Caco-2 (cell line): Measurements from ENCODE around the gene EDN2. TPM values are rescaled to one million over a fixed set of nuclear protein-coding genes. Genes with fewer than 3 reads are reported as not detected.

Experiments
- BruUV-seq: library from RNA; stranded (reverse); fragments of 400-500 nt; replicated peaks from 2 replicates; lab custom pipeline; 2021; lab: Mats Ljungman, UMichigan
- CTCF ChIA-PET: fragments of 300-600 bp; sonication (Branson Sonifier 250); formaldehyde crosslinking; loops from one replicate; lab custom pipeline; 2022; ENCODE audit warnings: antibody characterized with exemption; lab: Charles Lee
- POLR2A ChIA-PET: fragments of 300-600 bp; sonication (Branson Sonifier 250); formaldehyde crosslinking; loops from one replicate; lab custom pipeline; 2022; ENCODE audit warnings: antibody characterized with exemption; lab: Charles Lee
- DNase-seq, 2 experiments: peaks; one replicate each; pipeline versions ENCODE4 v3.0.0 to v3.0.0-alpha.2; 2020 to 2022
- H3K27me3 ChIP-seq: replicated peaks from 2 replicates; pipeline ENCODE4 v1.6.0; 2011; ENCODE audit warnings: low read length; ENCODE audit not compliant: control insufficient read depth, insufficient read depth
- H3K36me3 ChIP-seq: 2 replicates; pipeline ENCODE4 v1.5.1; 2011; ENCODE audit warnings: low read length; ENCODE audit not compliant: control insufficient read depth, insufficient read depth
- H3K4me1 ChIP-seq: fragments of 250-450 bp; sonication (Bioruptor Pico); 2 replicates; pipeline ENCODE4 v1.5.1; 2020; ENCODE audit warnings: mild to moderate bottlenecking
- H3K4me3 ChIP-seq: 2 replicates; pipeline ENCODE4 v1.5.1; 2011; ENCODE audit warnings: low read depth, mild to moderate bottlenecking, control low read depth, low read length
- H3K9me3 ChIP-seq: fragments of 250-450 bp; sonication (Bioruptor Pico); 2 replicates; pipeline ENCODE4 v1.5.1; 2020; ENCODE audit warnings: mild to moderate bottlenecking, moderate library complexity
- H3K27ac Mint-ChIP-seq: one replicate; pipeline ENCODE4 v1.8.0; 2022; ENCODE audit warnings: mixed read lengths; ENCODE audit not compliant: unreplicated experiment
- H3K27me3 Mint-ChIP-seq: one replicate; pipeline ENCODE4 v1.8.0; 2022; ENCODE audit warnings: mixed read lengths; ENCODE audit not compliant: insufficient read depth, unreplicated experiment
- H3K36me3 Mint-ChIP-seq: one replicate; pipeline ENCODE4 v1.8.0; 2022; ENCODE audit warnings: mild to moderate bottlenecking, mixed read lengths; ENCODE audit not compliant: insufficient read depth, unreplicated experiment
- H3K4me1 Mint-ChIP-seq: one replicate; pipeline ENCODE4 v1.8.0; 2022; ENCODE audit warnings: low read depth, mixed read lengths; ENCODE audit not compliant: unreplicated experiment
- H3K4me3 Mint-ChIP-seq: one replicate; pipeline ENCODE4 v1.8.0; 2022; ENCODE audit warnings: mild to moderate bottlenecking, moderate library complexity, mixed read lengths; ENCODE audit not compliant: unreplicated experiment
- H3K9me3 Mint-ChIP-seq: one replicate; pipeline ENCODE4 v1.8.0; 2022; ENCODE audit warnings: mixed read lengths; ENCODE audit not compliant: unreplicated experiment
- intact Hi-C: fragments of 100-400 bp; cut with micrococcal nuclease; formaldehyde crosslinking; loops from one replicate; pipeline ENCODE4 v1.10.0; 2022; ENCODE audit not compliant: unreplicated experiment
- total RNA-seq: library from RNA; stranded (reverse); gene quantifications from 2 replicates; pipeline ENCODE4 v1.2.3, GENCODE V29; 2022
- TF ChIP-seq, protein P1 (sequence below), 2 experiments: fragments of 200-600 bp in 1 of 2; IDR thresholded peaks; 1 replicate in 1 of 2; 2 replicates in 1 of 2; pipeline versions ENCODE4 v1.5.1 to v1.8.0; 2011 to 2022; ENCODE audit warnings: antibody characterized with exemption in 1 of 2, control low read depth in 1 of 2, inconsistent platforms in 1 of 2, low read depth in 1 of 2, low read length in 1 of 2, mild to moderate bottlenecking in 1 of 2, moderate library complexity in 1 of 2; ENCODE audit not compliant: insufficient read depth in 1 of 2, severe bottlenecking in 1 of 2, unreplicated experiment in 1 of 2

Gene EDN2
- total RNA-seq, 1 experiment from 2014 or later = not detected

GRCh38 chr1:41509270-41509671 is 24.8 kb upstream of the EDN2 start:
- H3K9me3 Mint-ChIP-seq = no peaks in the 10 kb centered on the region
- ChIA-PET CTCF (no interaction called here), POLR2A (no interaction called here)
- no peaks in the 10 kb centered on the region for H3K9me3 ChIP-seq
- no peak overlapping the region for H3K27ac Mint-ChIP-seq
- no peaks in the 10 kb centered on the region for H3K27me3 Mint-ChIP-seq
- intact Hi-C loops = no loop called here
- H3K4me3 Mint-ChIP-seq = no peak overlapping the region
- no peaks in the 10 kb centered on the region for H3K36me3 Mint-ChIP-seq
- DNase-seq = no peak
- no TSS peak for BruUV-seq
- no peak overlapping the region for H3K4me3 ChIP-seq
- H3K27me3 ChIP-seq = no peaks in the 10 kb centered on the region
- TF ChIP-seq, protein P1, sequence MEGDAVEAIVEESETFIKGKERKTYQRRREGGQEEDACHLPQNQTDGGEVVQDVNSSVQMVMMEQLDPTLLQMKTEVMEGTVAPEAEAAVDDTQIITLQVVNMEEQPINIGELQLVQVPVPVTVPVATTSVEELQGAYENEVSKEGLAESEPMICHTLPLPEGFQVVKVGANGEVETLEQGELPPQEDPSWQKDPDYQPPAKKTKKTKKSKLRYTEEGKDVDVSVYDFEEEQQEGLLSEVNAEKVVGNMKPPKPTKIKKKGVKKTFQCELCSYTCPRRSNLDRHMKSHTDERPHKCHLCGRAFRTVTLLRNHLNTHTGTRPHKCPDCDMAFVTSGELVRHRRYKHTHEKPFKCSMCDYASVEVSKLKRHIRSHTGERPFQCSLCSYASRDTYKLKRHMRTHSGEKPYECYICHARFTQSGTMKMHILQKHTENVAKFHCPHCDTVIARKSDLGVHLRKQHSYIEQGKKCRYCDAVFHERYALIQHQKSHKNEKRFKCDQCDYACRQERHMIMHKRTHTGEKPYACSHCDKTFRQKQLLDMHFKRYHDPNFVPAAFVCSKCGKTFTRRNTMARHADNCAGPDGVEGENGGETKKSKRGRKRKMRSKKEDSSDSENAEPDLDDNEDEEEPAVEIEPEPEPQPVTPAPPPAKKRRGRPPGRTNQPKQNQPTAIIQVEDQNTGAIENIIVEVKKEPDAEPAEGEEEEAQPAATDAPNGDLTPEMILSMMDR (IDR thresholded peaks at IDR 0.05; ENCODE audit: insufficient read depth in 1 of 2, low read depth in 1 of 2, low read length in 1 of 2, severe bottlenecking in 1 of 2, unreplicated experiment in 1 of 2) = no peak
- no peaks in the 10 kb centered on the region for H3K36me3 ChIP-seq
- H3K4me1 ChIP-seq = peaks cover 11% of the 10 kb centered on the region
- peaks cover 9% of the 10 kb centered on the region for H3K4me1 Mint-ChIP-seq

GRCh38 chr1:41508290-41508689 is 23.8 kb upstream of the EDN2 start:
- no TSS peak for BruUV-seq
- ChIA-PET CTCF (interaction anchor here (0.6 kb wide), 1 partner anchor 11 kb away, joined by 3 read pairs; no protein-coding TSS in a partner anchor), POLR2A (no interaction called here)
- no peaks in the 10 kb centered on the region for H3K9me3 Mint-ChIP-seq
- Histone ChIP-seq H3K4me1 (peaks cover 9% of the 10 kb centered on the region), H3K27me3 (no peaks in the 10 kb centered on the region), H3K9me3 (no peaks in the 10 kb centered on the region), H3K36me3 (no peaks in the 10 kb centered on the region), H3K4me3 (no peak overlapping the region)
- no peak overlapping the region for H3K27ac Mint-ChIP-seq
- peaks cover 13% of the 10 kb centered on the region for H3K4me1 Mint-ChIP-seq
- H3K36me3 Mint-ChIP-seq = no peaks in the 10 kb centered on the region
- no peak for DNase-seq
- H3K27me3 Mint-ChIP-seq = no peaks in the 10 kb centered on the region
- H3K4me3 Mint-ChIP-seq = no peak overlapping the region
- TF ChIP-seq, protein P1 (IDR thresholded peaks at IDR 0.05; ENCODE audit: insufficient read depth in 1 of 2, low read depth in 1 of 2, low read length in 1 of 2, severe bottlenecking in 1 of 2, unreplicated experiment in 1 of 2) = no peak
- intact Hi-C loops = no loop called here

DNA sequence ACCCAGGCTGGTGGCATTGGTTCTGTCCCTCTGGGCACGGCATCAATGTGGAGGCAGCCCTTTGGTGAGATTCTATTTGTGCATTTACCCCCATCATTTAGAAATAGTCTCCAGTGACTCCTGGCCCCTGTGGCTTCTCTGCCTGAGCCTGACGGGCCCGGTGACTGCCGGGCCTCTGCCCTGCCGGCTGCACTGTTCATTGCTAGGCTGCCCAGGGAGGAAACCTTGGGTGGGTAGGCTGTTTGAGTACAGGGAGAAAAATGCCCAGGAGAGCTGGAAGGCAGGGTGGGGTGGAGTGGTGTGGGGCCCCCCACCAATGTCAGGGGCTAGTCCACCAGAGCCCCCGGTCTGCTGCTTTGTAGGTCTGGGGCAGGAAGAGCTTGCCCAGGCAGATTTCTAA is 23.4 kb upstream of the EDN2 start:
- no peaks in the 10 kb centered on the region for H3K27me3 Mint-ChIP-seq
- Histone ChIP-seq H3K27me3 (no peaks in the 10 kb centered on the region), H3K36me3 (no peaks in the 10 kb centered on the region), H3K4me3 (no peak overlapping the region), H3K9me3 (no peaks in the 10 kb centered on the region), H3K4me1 (peaks cover 9% of the 10 kb centered on the region; the same call in 1 of the 2 replicates)
- TF ChIP-seq, protein P1 (IDR thresholded peaks at IDR 0.05; ENCODE audit: insufficient read depth in 1 of 2, low read depth in 1 of 2, low read length in 1 of 2, severe bottlenecking in 1 of 2, unreplicated experiment in 1 of 2) = no peak
- H3K9me3 Mint-ChIP-seq = no peaks in the 10 kb centered on the region
- ChIA-PET CTCF (interaction anchor here (0.6 kb wide), 1 partner anchor 11 kb away, joined by 3 read pairs; no protein-coding TSS in a partner anchor), POLR2A (no interaction called here)
- intact Hi-C loops = no loop called here
- H3K27ac Mint-ChIP-seq = no peak overlapping the region
- H3K4me1 Mint-ChIP-seq = peaks cover 13% of the 10 kb centered on the region
- DNase-seq = no peak
- H3K4me3 Mint-ChIP-seq = no peak overlapping the region
- no TSS peak for BruUV-seq
- no peaks in the 10 kb centered on the region for H3K36me3 Mint-ChIP-seq
